Gastroesophageal sphincter (tissue), 4 donors: ENCODE results near the gene DCLK1. TPM values are rescaled to one million over a fixed set of nuclear protein-coding genes. Genes with fewer than 3 reads are reported as not detected.
"Not testable (repeated sequence)": the region's sequence is repeated elsewhere in the genome, so short reads cannot be mapped to it uniquely, and the experiment has no call there.

Experiments
- ATAC-seq: fragments of 150-250 bp; one replicate; pipeline ENCODE4 v1.9.1; 2016; ENCODE audit warnings: mild to moderate bottlenecking, moderate library complexity
- H3K27ac ChIP-seq, 4 donors: fragments of 200-600 bp; sonication (generic) in 3 of 4; 1 replicate in 3 of 4; 2 replicates in 1 of 4; pipeline ENCODE4 v1.5.1; 2016 to 2019
- H3K27me3 ChIP-seq: fragments of 200-600 bp; sonication (generic); one replicate; pipeline ENCODE4 v1.5.1; 2019
- H3K36me3 ChIP-seq, 2 donors: fragments of 200-600 bp; sonication (generic); one replicate each; pipeline ENCODE4 v1.5.1; 2019; ENCODE audit warnings: control low read depth in 1 of 2
- H3K4me1 ChIP-seq, 3 donors: fragments of 200-600 bp; sonication (generic); 1 replicate in 2 of 3; 2 replicates in 1 of 3; pipeline ENCODE4 v1.5.1; 2016 to 2019; ENCODE audit warnings: control low read depth in 2 of 3
- H3K4me3 ChIP-seq, 2 donors: fragments of 200-600 bp; sonication (generic); one replicate each; pipeline ENCODE4 v1.5.1; 2019; ENCODE audit warnings: mild to moderate bottlenecking in 1 of 2, moderate library complexity in 1 of 2
- H3K9me3 ChIP-seq, 3 donors: fragments of 200-600 bp; sonication (generic); one replicate each; pipeline ENCODE4 v1.5.1; 2017 to 2019; ENCODE audit warnings: control low read depth in 2 of 3
- EP300 ChIP-seq: sonication (generic); formaldehyde crosslinking; IDR thresholded peaks from one replicate; pipeline ENCODE4 v1.6.1; 2017; ENCODE audit warnings: antibody characterized with exemption, mild to moderate bottlenecking
- POLR2A ChIP-seq, 2 donors: fragments of 450-650 bp; IDR thresholded peaks; one replicate each; pipeline ENCODE4 v1.6.1; 2017; ENCODE audit warnings: antibody characterized with exemption in 2 of 2, mild to moderate bottlenecking in 2 of 2, moderate library complexity in 1 of 2
- POLR2AphosphoS5 ChIP-seq: sonication (generic); formaldehyde crosslinking; IDR thresholded peaks from one replicate; pipeline ENCODE4 v1.6.1; 2017; ENCODE audit warnings: antibody characterized with exemption
- WGBS, 2 donors: methylation state at CpG; one replicate each; pipeline ENCODE4 v1.1.5; 2018; ENCODE audit warnings: low coverage in 1 of 2; 5-methylcytosine and 5-hydroxymethylcytosine counted together
- total RNA-seq, 4 donors: library from RNA; depleted of rRNA; stranded (reverse); fragments of >200 nt; gene quantifications; one replicate each; pipeline ENCODE4 v1.1.0, GENCODE V29; 2016
- TF ChIP-seq, protein P1 (sequence below), 4 experiments: fragments of 200-600 bp in 2 of 4; fragments of 450-650 bp in 2 of 4; sonication (generic) in 1 of 4; IDR thresholded peaks; one replicate each; pipeline ENCODE4 v1.5.1; 2017 to 2019; ENCODE audit warnings: antibody characterized with exemption in 4 of 4, mild to moderate bottlenecking in 2 of 4, moderate library complexity in 2 of 4

Gene DCLK1
- total RNA-seq, 4 donors from 2014 or later, result 26.9 to 68.3 (median 30.3) TPM

DNA sequence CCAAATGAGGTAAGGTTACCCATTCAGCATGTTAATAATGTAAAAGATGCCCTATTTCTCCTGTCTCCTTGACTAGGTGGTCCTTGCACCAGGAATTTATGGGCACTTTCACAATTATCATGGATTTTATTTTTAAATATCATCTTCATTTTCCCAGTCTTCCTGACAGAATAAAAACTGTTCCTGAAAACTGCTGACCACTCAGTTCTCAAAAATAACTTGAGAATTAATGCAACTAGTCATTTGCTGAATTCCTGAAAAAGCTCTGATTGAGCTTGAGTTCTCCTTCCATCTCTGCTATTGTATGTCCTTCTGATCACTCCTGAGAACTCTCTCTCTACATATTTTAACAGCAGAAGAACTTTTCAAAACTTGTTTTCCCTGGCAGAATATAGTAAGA, 55.0 kb downstream of the DCLK1 start:
- no peak overlapping the region for H3K27ac ChIP-seq
- no peaks in the 10 kb centered on the region for H3K9me3 ChIP-seq
- no peaks in the 10 kb centered on the region for H3K36me3 ChIP-seq
- TF ChIP-seq, protein P1, sequence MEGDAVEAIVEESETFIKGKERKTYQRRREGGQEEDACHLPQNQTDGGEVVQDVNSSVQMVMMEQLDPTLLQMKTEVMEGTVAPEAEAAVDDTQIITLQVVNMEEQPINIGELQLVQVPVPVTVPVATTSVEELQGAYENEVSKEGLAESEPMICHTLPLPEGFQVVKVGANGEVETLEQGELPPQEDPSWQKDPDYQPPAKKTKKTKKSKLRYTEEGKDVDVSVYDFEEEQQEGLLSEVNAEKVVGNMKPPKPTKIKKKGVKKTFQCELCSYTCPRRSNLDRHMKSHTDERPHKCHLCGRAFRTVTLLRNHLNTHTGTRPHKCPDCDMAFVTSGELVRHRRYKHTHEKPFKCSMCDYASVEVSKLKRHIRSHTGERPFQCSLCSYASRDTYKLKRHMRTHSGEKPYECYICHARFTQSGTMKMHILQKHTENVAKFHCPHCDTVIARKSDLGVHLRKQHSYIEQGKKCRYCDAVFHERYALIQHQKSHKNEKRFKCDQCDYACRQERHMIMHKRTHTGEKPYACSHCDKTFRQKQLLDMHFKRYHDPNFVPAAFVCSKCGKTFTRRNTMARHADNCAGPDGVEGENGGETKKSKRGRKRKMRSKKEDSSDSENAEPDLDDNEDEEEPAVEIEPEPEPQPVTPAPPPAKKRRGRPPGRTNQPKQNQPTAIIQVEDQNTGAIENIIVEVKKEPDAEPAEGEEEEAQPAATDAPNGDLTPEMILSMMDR (IDR thresholded peaks at IDR 0.05), result no peak
- no peak for TF ChIP-seq EP300
- no peak for TF ChIP-seq POLR2AphosphoS5
- no peak for TF ChIP-seq POLR2A (IDR thresholded peaks at IDR 0.05)
- ATAC-seq, result no peak
- peaks cover 0 to 3% (median 0%) of the 10 kb centered on the region in 3 donors for H3K4me1 ChIP-seq
- H3K4me3 ChIP-seq, result no peak overlapping the region
- H3K27me3 ChIP-seq, result no peaks in the 10 kb centered on the region

DNA sequence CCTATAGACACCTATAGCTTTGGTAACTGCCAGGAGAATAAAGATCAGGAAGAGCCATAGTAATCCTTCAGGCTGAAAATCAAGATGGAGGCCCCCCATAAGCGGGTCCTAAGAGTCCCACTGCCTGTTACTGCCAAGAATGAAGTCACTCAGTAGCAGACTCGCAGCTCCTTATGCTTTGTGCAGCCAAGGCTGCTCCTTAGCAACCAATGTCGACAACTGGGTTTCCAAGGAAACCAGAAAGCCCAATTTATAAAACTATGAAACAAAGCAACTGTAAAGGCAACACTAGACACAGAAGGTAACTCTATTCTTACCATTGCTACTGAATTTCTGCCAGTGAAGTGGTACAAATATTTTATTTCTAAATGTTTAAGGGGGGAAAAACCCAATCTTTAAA, 56.5 kb downstream of the DCLK1 start:
- ATAC-seq, result no peak
- 6 to 11% methylated on average over 3 of the region's 3 CpGs for WGBS, 2 donors

DNA sequence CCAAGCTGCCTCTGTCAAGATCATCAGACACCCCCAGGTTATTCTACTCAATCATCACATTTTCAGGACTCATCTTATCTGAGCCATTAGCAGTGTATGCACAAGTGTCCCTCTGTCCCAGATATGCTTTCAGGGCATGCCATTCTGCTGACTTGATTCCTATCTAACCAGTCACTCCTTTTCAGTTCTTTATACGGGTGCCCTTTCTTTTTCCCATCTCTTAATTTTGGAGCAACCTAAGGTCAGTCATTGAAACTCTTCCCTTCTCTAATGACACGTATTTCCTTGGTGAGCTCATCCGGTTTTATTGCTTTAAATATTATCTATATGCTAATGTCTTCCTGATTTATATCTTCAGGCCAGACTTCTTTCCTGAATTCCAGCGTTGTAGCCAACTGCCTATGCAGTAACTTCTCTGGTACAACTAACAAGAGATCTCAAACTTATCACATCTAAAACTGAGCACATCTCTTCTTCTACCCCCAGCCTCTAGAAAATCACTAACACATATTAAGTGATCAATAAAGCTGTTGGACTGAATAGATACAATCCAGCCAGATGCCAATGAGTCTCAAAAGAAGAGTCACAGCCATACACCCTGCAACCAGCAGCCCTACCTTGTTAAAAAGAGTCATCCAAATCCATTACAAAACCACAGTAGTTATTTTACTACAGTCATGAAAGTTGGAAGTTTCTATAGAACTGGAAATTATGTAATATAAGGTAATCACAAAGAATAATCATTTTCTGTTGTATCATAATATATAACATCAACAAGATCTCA, 58.8 kb downstream of the DCLK1 start:
- peak overlapping the region in 1 of 4 donors; percentile 15 for H3K27ac ChIP-seq
- no peaks in the 10 kb centered on the region for H3K27me3 ChIP-seq
- no peaks in the 10 kb centered on the region for H3K9me3 ChIP-seq
- 78 to 87% methylated on average over 4 of the region's 4 CpGs for WGBS, 2 donors
- ATAC-seq, result no peak
- no peak overlapping the region for H3K4me3 ChIP-seq
- no peak for TF ChIP-seq POLR2AphosphoS5
- no peak for TF ChIP-seq POLR2A (IDR thresholded peaks at IDR 0.05)
- TF ChIP-seq EP300, result no peak
- TF ChIP-seq, protein P1 (IDR thresholded peaks at IDR 0.05), result no peak
- peaks cover 0 to 11% (median 0%) of the 10 kb centered on the region in 3 donors for H3K4me1 ChIP-seq
- H3K36me3 ChIP-seq, result no peaks in the 10 kb centered on the region

More for the DNA sequence above, 56.5 kb downstream of the DCLK1 start:
- Histone ChIP-seq H3K4me1 (peaks cover 0 to 3% (median 0%) of the 10 kb centered on the region in 3 donors), H3K4me3 (no peak overlapping the region), H3K9me3 (no peaks in the 10 kb centered on the region), H3K27me3 (no peaks in the 10 kb centered on the region), H3K36me3 (no peaks in the 10 kb centered on the region), H3K27ac (no peak overlapping the region)
- TF ChIP-seq EP300 (no peak), POLR2A (IDR thresholded peaks at IDR 0.05) (no peak), POLR2AphosphoS5 (no peak)
- TF ChIP-seq, protein P1 (IDR thresholded peaks at IDR 0.05), result no peak

DNA sequence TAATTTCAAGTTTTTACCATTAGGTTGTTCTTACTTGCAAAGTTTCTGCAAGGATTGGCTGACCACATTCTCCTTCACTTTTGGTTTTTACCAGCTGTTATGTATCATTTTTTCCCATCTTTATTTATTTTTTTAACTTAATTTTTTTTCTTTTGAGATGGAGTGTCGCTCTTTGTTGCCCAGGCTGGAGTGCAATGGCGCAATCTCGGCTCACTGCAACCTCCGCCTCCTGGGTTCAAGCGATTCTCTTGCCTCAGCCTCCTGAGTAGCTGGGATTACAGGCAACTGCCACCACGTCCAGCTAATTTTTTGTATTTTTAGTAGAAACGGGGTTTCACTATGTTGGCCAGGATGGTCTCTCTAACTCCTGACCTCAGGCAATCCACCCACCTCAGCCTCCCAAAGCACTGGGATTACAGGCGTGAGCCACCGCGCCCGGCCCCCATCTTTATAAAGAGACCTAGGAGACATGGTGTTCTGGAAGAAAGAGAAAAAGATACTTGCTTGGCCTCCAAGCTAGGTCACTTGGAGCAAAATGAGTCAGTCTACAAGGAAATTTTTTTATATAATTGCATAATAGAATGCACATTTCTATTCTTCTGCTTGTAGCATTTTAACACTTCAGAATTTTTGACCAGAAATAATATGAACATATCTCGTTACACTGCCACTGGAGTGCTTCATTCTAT, 60.5 kb downstream of the DCLK1 start:
- Histone ChIP-seq H3K27ac (peak overlapping the region in 3 of 4 donors; percentile 63 to 72 (median 65)), H3K4me1 (peaks cover 0 to 11% (median 0%) of the 10 kb centered on the region in 3 donors)
- WGBS, 2 donors, result 66 to 92% methylated on average over 4 to 8 of the region's 12 CpGs
- not testable (repeated sequence) for H3K4me3 ChIP-seq, H3K9me3 ChIP-seq, H3K27me3 ChIP-seq, H3K36me3 ChIP-seq
- peak; percentile 63 for ATAC-seq

DNA sequence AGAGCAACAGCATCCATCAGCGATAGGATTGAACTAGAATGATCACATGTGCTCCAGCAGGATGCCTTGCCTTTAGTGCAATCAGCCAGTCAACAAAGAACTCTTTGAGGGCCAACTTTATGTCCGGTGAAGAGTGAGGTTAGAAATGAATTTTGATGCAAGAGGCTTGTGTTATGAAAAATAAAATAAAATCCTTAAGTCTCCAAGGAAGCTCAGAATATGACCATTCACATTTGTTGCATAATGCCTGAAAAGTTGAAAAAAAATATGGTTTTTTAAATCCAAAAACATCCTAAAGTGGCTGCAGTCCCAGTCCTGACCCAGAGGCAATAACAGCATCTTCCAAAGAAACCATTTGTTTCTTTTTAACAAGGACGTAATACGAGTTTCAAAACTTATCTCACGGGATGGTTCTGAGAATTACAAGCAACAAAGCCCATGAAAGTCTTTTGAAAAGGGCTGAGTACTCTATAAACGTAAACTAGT, 61.3 kb downstream of the DCLK1 start:
- no peaks in the 10 kb centered on the region for H3K27me3 ChIP-seq
- peak; percentile 83 for ATAC-seq
- TF ChIP-seq POLR2AphosphoS5, result no peak
- TF ChIP-seq, protein P1 (IDR thresholded peaks at IDR 0.05), result peak in 2 of 4 experiments; percentile 20 to 36
- no peaks in the 10 kb centered on the region for H3K36me3 ChIP-seq
- H3K9me3 ChIP-seq, result no peaks in the 10 kb centered on the region
- no peak overlapping the region for H3K4me3 ChIP-seq
- H3K4me1 ChIP-seq, result peaks cover 0 to 11% (median 0%) of the 10 kb centered on the region in 3 donors
- WGBS, 2 donors, result 56 to 59% methylated on average over 6 of the region's 6 CpGs
- peak overlapping the region in 3 of 4 donors; percentile 63 to 72 (median 65) for H3K27ac ChIP-seq
